SK-N-SH treated with all-trans-retinoic acid at 6 μM for 48 hours (cell line): ENCODE data around the gene CST3.

Experiments used
- BACH2 ChIP-seq: fragments of 250-450 bp; sonication (Bioruptor Pico); IDR thresholded peaks from 2 replicates; pipeline ENCODE4 v1.9.0; 2021; ENCODE audit warnings: mild to moderate bottlenecking, borderline replicate concordance
- ISL1 ChIP-seq: fragments of 250-450 bp; sonication (Bioruptor Pico); IDR thresholded peaks from 2 replicates; pipeline ENCODE4 v2.1.2; 2022; ENCODE audit warnings: mild to moderate bottlenecking, moderate library complexity
- OSR1 ChIP-seq: fragments of 250-450 bp; sonication (Bioruptor Pico); IDR thresholded peaks from 2 replicates; pipeline ENCODE4 v1.8.0; 2022; ENCODE audit warnings: moderate library complexity, mild to moderate bottlenecking, inconsistent platforms
- ZC3H10 ChIP-seq: fragments of 250-450 bp; sonication (Bioruptor Pico); IDR thresholded peaks from 2 replicates; pipeline ENCODE4 v1.5.1; 2021; ENCODE audit warnings: mild to moderate bottlenecking, moderate library complexity
- ZFP30 ChIP-seq: fragments of 450-650 bp; formaldehyde crosslinking; IDR thresholded peaks from 2 replicates; pipeline ENCODE4 v1.5.0; 2022; ENCODE audit warnings: mild to moderate bottlenecking, moderate library complexity

DNA sequence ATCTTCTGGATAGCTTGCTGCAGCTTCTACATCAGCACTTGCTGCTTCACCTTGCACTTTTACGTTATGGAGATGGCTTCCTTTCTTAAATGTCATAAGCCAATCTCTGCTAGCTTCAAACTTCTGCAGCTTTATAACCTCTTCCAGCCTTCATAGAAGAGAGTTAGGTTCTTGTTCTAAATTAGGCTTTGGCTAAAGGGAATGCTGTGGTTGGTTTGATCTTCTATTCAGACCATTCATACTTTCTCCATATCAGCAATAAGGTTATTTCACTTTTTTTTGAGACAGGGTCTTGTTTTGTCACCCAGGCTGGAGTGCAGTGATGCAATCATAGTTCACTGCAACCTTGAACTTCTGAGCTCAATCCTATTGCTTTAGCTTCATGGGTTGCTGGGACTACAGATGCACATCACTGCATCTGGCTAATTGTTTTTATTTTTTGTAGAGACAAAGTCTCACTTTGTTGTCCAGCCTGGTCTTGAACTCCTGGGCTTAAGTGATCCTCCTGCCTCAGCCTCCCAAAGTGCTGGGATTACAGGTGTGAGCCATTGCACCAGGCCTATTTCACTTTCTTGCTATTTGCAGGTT lies 12.2 kb upstream of the CST3 start:
- no peak for TF ChIP-seq OSR1 (CRISPR knock-in tag)
- no peak for TF ChIP-seq ZFP30
- TF ChIP-seq BACH2 (CRISPR knock-in tag) = no peak
- TF ChIP-seq ISL1 (CRISPR knock-in tag) = no peak
- no peak for TF ChIP-seq ZC3H10 (CRISPR knock-in tag)
